ENCODE results near the gene FCHSD2. TPM values are rescaled to one million over a fixed set of nuclear protein-coding genes. Genes with fewer than 3 reads are reported as not detected.

Gene FCHSD2
- total and polyA plus RNA-seq, 2 of the 13 experiments (the other 11 are each of a cell fraction or from before 2014, with no cell fraction given): 20.5 to 24.8 TPM

DNA sequence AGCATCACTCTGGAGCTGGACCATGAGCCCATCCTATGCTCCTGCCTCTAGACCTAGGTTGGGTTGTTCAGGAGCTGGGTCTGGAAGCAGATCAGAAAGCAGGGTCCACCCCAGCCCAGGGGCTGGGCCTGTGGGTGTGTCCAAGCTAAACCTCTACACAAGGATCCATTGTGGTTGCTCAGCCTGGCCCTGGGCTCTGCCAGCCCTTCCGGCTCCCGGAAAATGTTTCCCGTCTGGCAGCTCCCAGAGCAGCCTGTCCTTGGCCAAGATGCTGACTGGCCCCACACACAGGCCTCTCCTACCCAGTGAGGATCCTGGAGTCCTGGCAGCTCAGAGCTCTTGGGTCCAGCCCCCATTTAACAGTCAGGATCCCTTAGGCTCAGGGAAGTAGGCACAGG, 35.3 kb upstream of the FCHSD2 start (continued):
- TF ChIP-seq HNF4A (CRISPR knock-in tag; IDR thresholded peaks at IDR 0.05) (no peak; the same call in 1 of the 2 replicates), ZNF547 (CRISPR knock-in tag; IDR thresholded peaks at IDR 0.05) (no peak), ZNF7 (CRISPR knock-in tag; IDR thresholded peaks at IDR 0.05) (no peak), ZBTB7A (CRISPR knock-in tag; IDR thresholded peaks at IDR 0.05) (no peak), CC2D1A (CRISPR knock-in tag; IDR thresholded peaks at IDR 0.05) (no peak), CENPX (CRISPR knock-in tag; IDR thresholded peaks at IDR 0.05) (no peak), NCOA1 (CRISPR knock-in tag; IDR thresholded peaks at IDR 0.05) (0 out of 2 replicates have a peak, but pooled peaks have one; percentile 27), RFXANK (CRISPR knock-in tag; IDR thresholded peaks at IDR 0.05) (no peak), TEF (CRISPR knock-in tag; IDR thresholded peaks at IDR 0.05) (no peak), KDM6A (CRISPR knock-in tag; IDR thresholded peaks at IDR 0.05; ENCODE audit: low read depth) (no peak), PRPF4 (IDR thresholded peaks at IDR 0.05; ENCODE audit: low read depth, low read length, poor library complexity, severe bottlenecking) (no peak), LBX2 (CRISPR knock-in tag; IDR thresholded peaks at IDR 0.05; ENCODE audit: borderline replicate concordance) (no peak), KLF15 (CRISPR knock-in tag; IDR thresholded peaks at IDR 0.05; ENCODE audit: borderline replicate concordance) (no peak), NR1H2 (CRISPR knock-in tag; IDR thresholded peaks at IDR 0.05; ENCODE audit: borderline replicate concordance, low read depth) (no peak), FOXK2 (IDR thresholded peaks at IDR 0.05) (no peak), SNAPC2 (CRISPR knock-in tag; IDR thresholded peaks at IDR 0.05) (no peak), ADNP (CRISPR knock-in tag; IDR thresholded peaks at IDR 0.05) (no peak), ELF1 (CRISPR knock-in tag; IDR thresholded peaks at IDR 0.05) (peak; percentile 31; the same call in 1 of the 2 replicates), KDM1A (CRISPR knock-in tag; IDR thresholded peaks at IDR 0.05) (no peak), HHEX (CRISPR knock-in tag; IDR thresholded peaks at IDR 0.05) (no peak), TRIM24 (CRISPR knock-in tag; IDR thresholded peaks at IDR 0.05) (no peak), PLSCR1 (CRISPR knock-in tag; IDR thresholded peaks at IDR 0.05; ENCODE audit: borderline replicate concordance) (no peak), NKX3-1 (CRISPR knock-in tag; IDR thresholded peaks at IDR 0.05) (0 out of 2 replicates have a peak, but pooled peaks have one; percentile 53), IRF2 (CRISPR knock-in tag; IDR thresholded peaks at IDR 0.05) (no peak), ATF1 (CRISPR knock-in tag; IDR thresholded peaks at IDR 0.05) (no peak), MIER2 (CRISPR knock-in tag; IDR thresholded peaks at IDR 0.05) (0 out of 2 replicates have a peak, but pooled peaks have one; percentile 22), MED13 (CRISPR knock-in tag; IDR thresholded peaks at IDR 0.05) (no peak)
- TF ChIP-seq, protein P1, sequence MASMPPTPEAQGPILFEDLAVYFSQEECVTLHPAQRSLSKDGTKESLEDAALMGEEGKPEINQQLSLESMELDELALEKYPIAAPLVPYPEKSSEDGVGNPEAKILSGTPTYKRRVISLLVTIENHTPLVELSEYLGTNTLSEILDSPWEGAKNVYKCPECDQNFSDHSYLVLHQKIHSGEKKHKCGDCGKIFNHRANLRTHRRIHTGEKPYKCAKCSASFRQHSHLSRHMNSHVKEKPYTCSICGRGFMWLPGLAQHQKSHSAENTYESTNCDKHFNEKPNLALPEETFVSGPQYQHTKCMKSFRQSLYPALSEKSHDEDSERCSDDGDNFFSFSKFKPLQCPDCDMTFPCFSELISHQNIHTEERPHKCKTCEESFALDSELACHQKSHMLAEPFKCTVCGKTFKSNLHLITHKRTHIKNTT (CRISPR knock-in tag; IDR thresholded peaks at IDR 0.05): no peak
- TF ChIP-seq, protein P2, sequence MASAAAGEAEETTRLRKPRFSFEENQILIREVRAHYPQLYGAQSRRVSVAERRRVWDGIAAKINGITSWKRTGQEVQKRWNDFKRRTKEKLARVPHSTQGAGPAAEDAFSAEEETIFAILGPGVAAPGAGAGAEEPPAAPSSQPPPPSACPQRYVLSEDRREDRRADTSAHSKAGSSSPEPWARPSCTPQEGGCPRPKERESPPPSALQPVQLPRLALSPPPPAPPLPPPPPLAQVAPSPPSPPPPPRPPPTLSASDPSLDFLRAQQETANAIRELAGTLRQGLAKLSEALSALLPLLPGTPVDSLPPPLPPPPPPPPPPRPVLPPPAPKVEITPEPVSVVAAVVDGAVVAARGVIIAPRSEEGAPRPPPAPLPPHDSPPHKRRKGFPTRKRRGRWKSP (CRISPR knock-in tag; IDR thresholded peaks at IDR 0.05): no peak
- TF ChIP-seq, protein P3, sequence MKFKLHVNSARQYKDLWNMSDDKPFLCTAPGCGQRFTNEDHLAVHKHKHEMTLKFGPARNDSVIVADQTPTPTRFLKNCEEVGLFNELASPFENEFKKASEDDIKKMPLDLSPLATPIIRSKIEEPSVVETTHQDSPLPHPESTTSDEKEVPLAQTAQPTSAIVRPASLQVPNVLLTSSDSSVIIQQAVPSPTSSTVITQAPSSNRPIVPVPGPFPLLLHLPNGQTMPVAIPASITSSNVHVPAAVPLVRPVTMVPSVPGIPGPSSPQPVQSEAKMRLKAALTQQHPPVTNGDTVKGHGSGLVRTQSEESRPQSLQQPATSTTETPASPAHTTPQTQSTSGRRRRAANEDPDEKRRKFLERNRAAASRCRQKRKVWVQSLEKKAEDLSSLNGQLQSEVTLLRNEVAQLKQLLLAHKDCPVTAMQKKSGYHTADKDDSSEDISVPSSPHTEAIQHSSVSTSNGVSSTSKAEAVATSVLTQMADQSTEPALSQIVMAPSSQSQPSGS (CRISPR knock-in tag; IDR thresholded peaks at IDR 0.05): no peak
